Ishikawa (cell line): Measurements from ENCODE around the gene IP6K3.

Experiments used
- CEBPB ChIP-seq: IDR thresholded peaks from 2 replicates; pipeline ENCODE4 v1.6.1; 2012
- CREB1 ChIP-seq: IDR thresholded peaks from 2 replicates; pipeline ENCODE4 v1.6.1; 2012; ENCODE audit warnings: low read depth
- EGR1 ChIP-seq: IDR thresholded peaks from 2 replicates; pipeline ENCODE4 v1.6.1; 2012
- EP300 ChIP-seq: IDR thresholded peaks from 2 replicates; pipeline ENCODE4 v1.6.1; 2012; ENCODE audit warnings: borderline replicate concordance
- FOXM1 ChIP-seq: IDR thresholded peaks from 2 replicates; pipeline ENCODE4 v1.6.1; 2012; ENCODE audit warnings: low read depth, borderline replicate concordance
- NFIC ChIP-seq: IDR thresholded peaks from 2 replicates; pipeline ENCODE4 v1.6.1; 2012
- RAD21 ChIP-seq: IDR thresholded peaks from 2 replicates; pipeline ENCODE4 v1.6.1; 2012; ENCODE audit warnings: low read depth
- TAF1 ChIP-seq: IDR thresholded peaks from 2 replicates; pipeline ENCODE4 v1.6.1; 2012; ENCODE audit warnings: low read depth, mild to moderate bottlenecking
- TCF12 ChIP-seq: IDR thresholded peaks from 2 replicates; pipeline ENCODE4 v1.6.1; 2012; ENCODE audit warnings: low read depth
- TEAD4 ChIP-seq: IDR thresholded peaks from 2 replicates; pipeline ENCODE4 v1.6.1; 2012
- YY1 ChIP-seq: IDR thresholded peaks from 2 replicates; pipeline ENCODE4 v1.6.1; 2012; ENCODE audit warnings: low read depth
- ZBTB7A ChIP-seq: IDR thresholded peaks from 2 replicates; pipeline ENCODE4 v1.6.1; 2012; ENCODE audit warnings: low read depth
- TF ChIP-seq, protein P1 (sequence below): IDR thresholded peaks from 2 replicates; pipeline ENCODE4 v1.6.1; 2012
- TF ChIP-seq, protein P2 (sequence below): IDR thresholded peaks from 2 replicates; pipeline ENCODE4 v1.6.1; 2012; ENCODE audit warnings: low read depth, mild to moderate bottlenecking
- TF ChIP-seq, protein P3 (sequence below): IDR thresholded peaks from 2 replicates; pipeline ENCODE4 v1.6.1; 2012

IP6K3 gene

GRCh38 chr6:33768644-33769120 lies 22.0 kb upstream of the IP6K3 start:
- TF ChIP-seq FOXM1 (no peak), RAD21 (peak; percentile 74)

GRCh38 chr6:33766921-33767907 lies 20.5 kb upstream of the IP6K3 start:
- TF ChIP-seq NFIC = no peak
- no peak for TF ChIP-seq ZBTB7A
- TF ChIP-seq, protein P1, sequence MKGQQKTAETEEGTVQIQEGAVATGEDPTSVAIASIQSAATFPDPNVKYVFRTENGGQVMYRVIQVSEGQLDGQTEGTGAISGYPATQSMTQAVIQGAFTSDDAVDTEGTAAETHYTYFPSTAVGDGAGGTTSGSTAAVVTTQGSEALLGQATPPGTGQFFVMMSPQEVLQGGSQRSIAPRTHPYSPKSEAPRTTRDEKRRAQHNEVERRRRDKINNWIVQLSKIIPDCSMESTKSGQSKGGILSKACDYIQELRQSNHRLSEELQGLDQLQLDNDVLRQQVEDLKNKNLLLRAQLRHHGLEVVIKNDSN = no peak
- TF ChIP-seq CREB1 = no peak
- TF ChIP-seq, protein P2, sequence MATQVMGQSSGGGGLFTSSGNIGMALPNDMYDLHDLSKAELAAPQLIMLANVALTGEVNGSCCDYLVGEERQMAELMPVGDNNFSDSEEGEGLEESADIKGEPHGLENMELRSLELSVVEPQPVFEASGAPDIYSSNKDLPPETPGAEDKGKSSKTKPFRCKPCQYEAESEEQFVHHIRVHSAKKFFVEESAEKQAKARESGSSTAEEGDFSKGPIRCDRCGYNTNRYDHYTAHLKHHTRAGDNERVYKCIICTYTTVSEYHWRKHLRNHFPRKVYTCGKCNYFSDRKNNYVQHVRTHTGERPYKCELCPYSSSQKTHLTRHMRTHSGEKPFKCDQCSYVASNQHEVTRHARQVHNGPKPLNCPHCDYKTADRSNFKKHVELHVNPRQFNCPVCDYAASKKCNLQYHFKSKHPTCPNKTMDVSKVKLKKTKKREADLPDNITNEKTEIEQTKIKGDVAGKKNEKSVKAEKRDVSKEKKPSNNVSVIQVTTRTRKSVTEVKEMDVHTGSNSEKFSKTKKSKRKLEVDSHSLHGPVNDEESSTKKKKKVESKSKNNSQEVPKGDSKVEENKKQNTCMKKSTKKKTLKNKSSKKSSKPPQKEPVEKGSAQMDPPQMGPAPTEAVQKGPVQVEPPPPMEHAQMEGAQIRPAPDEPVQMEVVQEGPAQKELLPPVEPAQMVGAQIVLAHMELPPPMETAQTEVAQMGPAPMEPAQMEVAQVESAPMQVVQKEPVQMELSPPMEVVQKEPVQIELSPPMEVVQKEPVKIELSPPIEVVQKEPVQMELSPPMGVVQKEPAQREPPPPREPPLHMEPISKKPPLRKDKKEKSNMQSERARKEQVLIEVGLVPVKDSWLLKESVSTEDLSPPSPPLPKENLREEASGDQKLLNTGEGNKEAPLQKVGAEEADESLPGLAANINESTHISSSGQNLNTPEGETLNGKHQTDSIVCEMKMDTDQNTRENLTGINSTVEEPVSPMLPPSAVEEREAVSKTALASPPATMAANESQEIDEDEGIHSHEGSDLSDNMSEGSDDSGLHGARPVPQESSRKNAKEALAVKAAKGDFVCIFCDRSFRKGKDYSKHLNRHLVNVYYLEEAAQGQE = no peak
- no peak for TF ChIP-seq CEBPB
- TF ChIP-seq EP300 = no peak
- TF ChIP-seq, protein P3, sequence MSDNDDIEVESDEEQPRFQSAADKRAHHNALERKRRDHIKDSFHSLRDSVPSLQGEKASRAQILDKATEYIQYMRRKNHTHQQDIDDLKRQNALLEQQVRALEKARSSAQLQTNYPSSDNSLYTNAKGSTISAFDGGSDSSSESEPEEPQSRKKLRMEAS = no peak
- TF ChIP-seq TAF1 = no peak
- no peak for TF ChIP-seq TCF12
- no peak for TF ChIP-seq RAD21
- TF ChIP-seq EGR1 = no peak
- TF ChIP-seq YY1 = no peak
- TF ChIP-seq TEAD4 = no peak
- TF ChIP-seq FOXM1 = no peak

- TF ChIP-seq, protein P2 = no peak
- TF ChIP-seq CREB1 (no peak), EGR1 (no peak), YY1 (no peak), TCF12 (no peak), TAF1 (no peak), ZBTB7A (no peak), NFIC (no peak), TEAD4 (no peak), EP300 (no peak), FOXM1 (no peak)
- TF ChIP-seq, protein P1 = no peak
Observed at GRCh38 chr6:33765368-33765767, 18.7 kb upstream of the IP6K3 start.

DNA sequence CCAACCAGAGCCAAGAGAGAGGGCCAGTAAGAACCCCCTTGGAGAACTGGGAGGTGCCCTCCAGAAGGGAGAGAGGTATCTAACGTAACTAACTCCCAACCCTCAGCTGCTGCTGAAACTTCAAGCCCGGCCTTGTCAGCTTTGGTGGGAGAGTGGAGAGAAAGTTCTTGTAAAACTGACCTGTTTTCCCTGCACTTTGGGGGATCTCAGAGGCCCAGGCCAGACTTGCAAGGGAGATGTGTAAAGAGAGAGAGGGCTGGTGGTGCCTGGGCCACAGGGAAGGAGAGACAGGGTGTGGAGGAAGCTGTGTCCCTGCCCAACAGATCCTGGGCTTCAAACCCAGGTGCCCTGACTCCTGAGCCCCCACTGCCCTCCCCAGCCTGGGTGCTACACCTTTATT lies 17.3 kb upstream of the IP6K3 start:
- no peak for TF ChIP-seq TAF1

GRCh38 chr6:33763483-33763882 lies 16.8 kb upstream of the IP6K3 start:
- TF ChIP-seq, protein P3 = no peak
- TF ChIP-seq TEAD4 (no peak), CREB1 (no peak), ZBTB7A (no peak), TCF12 (no peak), RAD21 (no peak), FOXM1 (no peak), EP300 (no peak), NFIC (no peak), YY1 (no peak), TAF1 (no peak)
- TF ChIP-seq, protein P1 = no peak
- TF ChIP-seq, protein P2 = no peak
